Measurements from ENCODE around the gene MARVELD3. TPM values are rescaled to one million over a fixed set of nuclear protein-coding genes. Genes with fewer than 3 reads are reported as not detected.

MARVELD3 gene
- not detected for total RNA-seq

GRCh38 chr16:71626018-71626857, at the start of gene MARVELD3:
TSS of gene MARVELD3 (plus strand) at chr16:71626184. CDS start at chr16:71626230, 46 bp downstream.
- no peak for TF ChIP-seq CTCF (IDR thresholded peaks at IDR 0.05; ENCODE audit: low read depth)

GRCh38 chr16:71576971-71577370, 49.0 kb upstream of the MARVELD3 start, which contains the start of gene TAT:
TSS of gene TAT (minus strand) at chr16:71577092. CDS start at chr16:71576415, 677 bp downstream.
- no peak for TF ChIP-seq CTCF (IDR thresholded peaks at IDR 0.05; ENCODE audit: low read depth)

GRCh38 chr16:71584543-71585317, 41.3 kb upstream of the MARVELD3 start:
- no peak for TF ChIP-seq CTCF (IDR thresholded peaks at IDR 0.05; ENCODE audit: low read depth)

- TF ChIP-seq CTCF (IDR thresholded peaks at IDR 0.05; ENCODE audit: low read depth): no peak
These were observed 40.7 kb upstream of the MARVELD3 start for GRCh38 chr16:71585318-71585703.

GRCh38 chr16:71590584-71590983, 35.4 kb upstream of the MARVELD3 start:
- no peak for TF ChIP-seq CTCF (IDR thresholded peaks at IDR 0.05; ENCODE audit: low read depth)

GRCh38 chr16:71591917-71592316, 34.1 kb upstream of the MARVELD3 start:
- no peak for TF ChIP-seq CTCF (IDR thresholded peaks at IDR 0.05; ENCODE audit: low read depth)

Measured in subcutaneous adipose tissue (tissue), 4 donors.